IPS DF 6.9 (cell line): ENCODE data around the gene AGPAT4.

Experiments
- DNase-seq: peaks from one replicate; pipeline ENCODE4 v3.0.0-alpha.2; 2013; ENCODE audit warnings: low read depth, low spot score
- H3K27ac ChIP-seq: one replicate; pipeline ENCODE4 v1.5.1; 2013; ENCODE audit warnings: low read length, control low read depth
- H3K27me3 ChIP-seq: 2 replicates; pipeline ENCODE4 v1.6.1; 2013; ENCODE audit warnings: mild to moderate bottlenecking, low read length; ENCODE audit not compliant: control insufficient read depth, insufficient read depth
- H3K36me3 ChIP-seq: 2 replicates; pipeline ENCODE4 v1.6.1; 2013; ENCODE audit warnings: low read length; ENCODE audit not compliant: control insufficient read depth, insufficient read depth
- H3K4me1 ChIP-seq: 2 replicates; pipeline ENCODE4 v1.6.1; 2013; ENCODE audit warnings: low read length; ENCODE audit not compliant: control insufficient read depth, insufficient read depth
- H3K4me3 ChIP-seq: 2 replicates; pipeline ENCODE4 v1.5.1; 2013; ENCODE audit warnings: mild to moderate bottlenecking, low read length
- H3K9me3 ChIP-seq: 2 replicates; pipeline ENCODE4 v1.6.1; 2013; ENCODE audit warnings: low read length, inconsistent platforms; ENCODE audit not compliant: control insufficient read depth, insufficient read depth
- WGBS: extraction: QIAGEN DNeasy Blood & Tissue Kit; methylation state at CpG from one replicate; pipeline ENCODE4 v1.1.7; 2013; ENCODE audit warnings: mixed read lengths, missing lambda C conversion rate; ENCODE audit not compliant: insufficient read length, insufficient coverage; 5-methylcytosine and 5-hydroxymethylcytosine counted together

Gene AGPAT4

GRCh38 chr6:161256407-161256806, 17.5 kb downstream of the AGPAT4 start:
- H3K4me3 ChIP-seq, result no peak overlapping the region
- no peak overlapping the region for H3K27ac ChIP-seq
- no peak for DNase-seq
- H3K27me3 ChIP-seq, result no peaks in the 10 kb centered on the region
- no peaks in the 10 kb centered on the region for H3K36me3 ChIP-seq
- H3K4me1 ChIP-seq, result peaks cover 3% of the 10 kb centered on the region; the same call in 1 of the 2 replicates
- H3K9me3 ChIP-seq, result no peaks in the 10 kb centered on the region
- no CpG with 5 or more reads among the region's 13 CpGs for WGBS

GRCh38 chr6:161255518-161255917, 18.3 kb downstream of the AGPAT4 start:
- Histone ChIP-seq H3K36me3 (no peaks in the 10 kb centered on the region), H3K9me3 (no peaks in the 10 kb centered on the region), H3K4me3 (no peak overlapping the region), H3K4me1 (peaks cover 3% of the 10 kb centered on the region; the same call in 1 of the 2 replicates), H3K27ac (no peak overlapping the region), H3K27me3 (no peaks in the 10 kb centered on the region)
- no CpG with 5 or more reads among the region's 6 CpGs for WGBS
- DNase-seq, result no peak

- Histone ChIP-seq H3K27me3 (no peaks in the 10 kb centered on the region), H3K4me1 (0 out of 2 replicates have a peak, but pooled peaks cover 1% of the 10 kb centered on the region), H3K9me3 (no peaks in the 10 kb centered on the region), H3K27ac (no peak overlapping the region), H3K36me3 (no peaks in the 10 kb centered on the region), H3K4me3 (no peak overlapping the region)
- no peak for DNase-seq
- no CpG with 5 or more reads among the region's 17 CpGs for WGBS
Observed at GRCh38 chr6:161254464-161255253, 19.2 kb downstream of the AGPAT4 start.

GRCh38 chr6:161254126-161254463, 19.8 kb downstream of the AGPAT4 start:
- Histone ChIP-seq H3K27ac (no peak overlapping the region), H3K27me3 (no peaks in the 10 kb centered on the region), H3K4me3 (no peak overlapping the region), H3K9me3 (no peaks in the 10 kb centered on the region), H3K4me1 (0 out of 2 replicates have a peak, but pooled peaks cover 1% of the 10 kb centered on the region), H3K36me3 (no peaks in the 10 kb centered on the region)
- no peak for DNase-seq

- no CpG with 5 or more reads among the region's 8 CpGs for WGBS
- H3K27me3 ChIP-seq, result no peaks in the 10 kb centered on the region
- DNase-seq, result no peak
- no peak overlapping the region for H3K27ac ChIP-seq
- H3K36me3 ChIP-seq, result no peaks in the 10 kb centered on the region
- 0 out of 2 replicates have a peak, but pooled peaks cover 1% of the 10 kb centered on the region for H3K4me1 ChIP-seq
- no peak overlapping the region for H3K4me3 ChIP-seq
- H3K9me3 ChIP-seq, result no peaks in the 10 kb centered on the region
Observed at GRCh38 chr6:161251345-161251744, 22.5 kb downstream of the AGPAT4 start.

- Histone ChIP-seq H3K27ac (no peak overlapping the region), H3K36me3 (no peaks in the 10 kb centered on the region), H3K27me3 (no peaks in the 10 kb centered on the region), H3K4me1 (no peaks in the 10 kb centered on the region), H3K4me3 (no peak overlapping the region), H3K9me3 (no peaks in the 10 kb centered on the region)
- no CpG with 5 or more reads among the region's 1 CpG for WGBS
- DNase-seq, result no peak
Observed at GRCh38 chr6:161249327-161249726, 24.5 kb downstream of the AGPAT4 start.

- H3K4me3 ChIP-seq, result no peak overlapping the region
- WGBS, result no CpG with 5 or more reads among the region's 2 CpGs
- no peaks in the 10 kb centered on the region for H3K9me3 ChIP-seq
- no peaks in the 10 kb centered on the region for H3K27me3 ChIP-seq
- DNase-seq, result no peak
- H3K4me1 ChIP-seq, result peaks cover 3% of the 10 kb centered on the region; the same call in 1 of the 2 replicates
- H3K36me3 ChIP-seq, result no peaks in the 10 kb centered on the region
- no peak overlapping the region for H3K27ac ChIP-seq
Observed at GRCh38 chr6:161246725-161247124, 27.1 kb downstream of the AGPAT4 start.

- Histone ChIP-seq H3K9me3 (no peaks in the 10 kb centered on the region), H3K27ac (no peak overlapping the region), H3K36me3 (no peaks in the 10 kb centered on the region), H3K4me3 (no peak overlapping the region), H3K4me1 (peaks cover 3% of the 10 kb centered on the region; the same call in 1 of the 2 replicates), H3K27me3 (no peaks in the 10 kb centered on the region)
- no peak for DNase-seq
- no CpG with 5 or more reads among the region's 6 CpGs for WGBS
Observed at GRCh38 chr6:161245363-161245762, 28.5 kb downstream of the AGPAT4 start.

GRCh38 chr6:161244725-161245124, 29.1 kb downstream of the AGPAT4 start:
- Histone ChIP-seq H3K27ac (no peak overlapping the region), H3K4me1 (peaks cover 3% of the 10 kb centered on the region; the same call in 1 of the 2 replicates), H3K4me3 (no peak overlapping the region), H3K27me3 (no peaks in the 10 kb centered on the region), H3K9me3 (no peaks in the 10 kb centered on the region), H3K36me3 (no peaks in the 10 kb centered on the region)
- DNase-seq, result no peak
- WGBS, result no CpG with 5 or more reads among the region's 7 CpGs

- H3K9me3 ChIP-seq, result no peaks in the 10 kb centered on the region
- H3K27ac ChIP-seq, result no peak overlapping the region
- no peak overlapping the region for H3K4me3 ChIP-seq
- H3K27me3 ChIP-seq, result no peaks in the 10 kb centered on the region
- H3K4me1 ChIP-seq, result peaks cover 3% of the 10 kb centered on the region; the same call in 1 of the 2 replicates
- WGBS, result no CpG with 5 or more reads among the region's 28 CpGs
- DNase-seq, result peak; percentile 35
- H3K36me3 ChIP-seq, result no peaks in the 10 kb centered on the region
Observed at GRCh38 chr6:161242779-161243693, 30.8 kb downstream of the AGPAT4 start.
